NCI-H146 (cell line): ENCODE results near the gene MTM1.

ENCODE experiments used
- DNase-seq: peaks from one replicate; lab custom pipeline; 2025; lab: John Stamatoyannopoulos, UW

The MTM1 gene

DNA sequence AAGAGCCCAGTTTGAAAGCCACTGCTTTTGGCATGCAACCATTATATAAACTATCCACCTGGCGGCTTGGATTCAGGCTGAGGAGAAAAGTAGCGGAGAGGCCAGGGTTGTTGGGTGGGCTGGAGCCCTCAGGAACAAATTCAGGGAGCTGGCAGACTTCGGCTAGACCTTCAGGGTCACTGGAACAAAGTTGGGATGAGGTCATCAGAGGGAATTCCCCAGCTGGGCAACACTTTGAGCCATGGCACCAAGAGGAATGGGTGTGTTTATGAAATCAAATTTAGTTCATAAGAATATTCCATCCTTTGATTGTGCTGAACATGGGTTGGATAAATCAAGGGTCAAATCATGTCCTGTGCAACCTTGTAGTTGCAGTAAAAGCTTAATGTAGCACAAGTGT, 146.8 kb downstream of the MTM1 start:
- DNase-seq, result no peak

DNA sequence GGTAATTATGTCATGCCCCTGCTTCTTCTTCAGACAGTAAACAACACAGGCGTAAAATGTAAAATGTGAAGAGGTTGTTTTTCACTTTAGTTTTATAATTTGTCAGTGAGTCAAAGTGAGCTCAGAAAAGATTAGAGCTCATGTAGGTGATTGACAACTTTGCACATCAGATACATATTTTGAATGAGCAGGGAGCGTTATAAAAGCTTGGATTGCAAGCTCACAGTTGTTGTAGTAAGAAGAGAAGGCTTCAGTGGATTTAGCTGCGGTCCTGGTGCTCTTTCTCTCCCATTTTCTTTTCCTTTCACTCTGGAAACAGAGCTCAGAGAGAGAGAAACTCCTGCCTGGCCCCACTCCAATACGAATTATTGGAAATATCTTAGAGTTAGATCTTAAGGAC, 151.2 kb downstream of the MTM1 start:
- DNase-seq, result no peak
